ENCODE measurements around the gene UTP14C.
"Not testable (repeated sequence)": the region's sequence is repeated elsewhere in the genome, so short reads cannot be mapped to it uniquely, and the experiment has no call there.

The UTP14C gene

DNA sequence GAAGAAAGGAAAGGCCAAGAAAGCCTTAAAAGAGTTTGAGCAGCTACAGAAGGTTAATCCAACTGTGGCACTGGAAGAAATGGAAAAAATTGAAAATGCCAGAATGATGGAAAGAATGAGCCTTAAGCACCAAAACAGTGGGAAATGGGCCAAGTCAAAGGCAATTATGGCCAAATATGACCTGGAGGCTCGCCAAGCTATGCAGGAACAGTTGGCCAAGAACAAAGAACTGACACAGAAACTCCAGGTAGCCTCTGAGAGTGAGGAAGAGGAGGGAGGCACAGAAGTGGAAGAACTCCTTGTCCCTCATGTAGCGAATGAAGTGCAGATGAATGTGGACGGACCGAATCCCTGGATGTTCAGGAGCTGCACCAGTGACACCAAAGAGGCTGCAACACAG lies 5.1 kb downstream of the UTP14C start:
- DNase-seq = no peak
- H3K9me3 ChIP-seq = no peaks in the 10 kb centered on the region
- TF ChIP-seq, protein P1, sequence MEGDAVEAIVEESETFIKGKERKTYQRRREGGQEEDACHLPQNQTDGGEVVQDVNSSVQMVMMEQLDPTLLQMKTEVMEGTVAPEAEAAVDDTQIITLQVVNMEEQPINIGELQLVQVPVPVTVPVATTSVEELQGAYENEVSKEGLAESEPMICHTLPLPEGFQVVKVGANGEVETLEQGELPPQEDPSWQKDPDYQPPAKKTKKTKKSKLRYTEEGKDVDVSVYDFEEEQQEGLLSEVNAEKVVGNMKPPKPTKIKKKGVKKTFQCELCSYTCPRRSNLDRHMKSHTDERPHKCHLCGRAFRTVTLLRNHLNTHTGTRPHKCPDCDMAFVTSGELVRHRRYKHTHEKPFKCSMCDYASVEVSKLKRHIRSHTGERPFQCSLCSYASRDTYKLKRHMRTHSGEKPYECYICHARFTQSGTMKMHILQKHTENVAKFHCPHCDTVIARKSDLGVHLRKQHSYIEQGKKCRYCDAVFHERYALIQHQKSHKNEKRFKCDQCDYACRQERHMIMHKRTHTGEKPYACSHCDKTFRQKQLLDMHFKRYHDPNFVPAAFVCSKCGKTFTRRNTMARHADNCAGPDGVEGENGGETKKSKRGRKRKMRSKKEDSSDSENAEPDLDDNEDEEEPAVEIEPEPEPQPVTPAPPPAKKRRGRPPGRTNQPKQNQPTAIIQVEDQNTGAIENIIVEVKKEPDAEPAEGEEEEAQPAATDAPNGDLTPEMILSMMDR (IDR thresholded peaks at IDR 0.05; ENCODE audit: low read depth, low read length) = no peak
- no peaks in the 10 kb centered on the region for H3K27me3 ChIP-seq
- H3K4me1 ChIP-seq = no peaks in the 10 kb centered on the region
- no peak overlapping the region for H3K4me3 ChIP-seq (ENCODE audit: low read depth, low read length)
- peaks cover 20% of the 10 kb centered on the region for H3K36me3 ChIP-seq

DNA sequence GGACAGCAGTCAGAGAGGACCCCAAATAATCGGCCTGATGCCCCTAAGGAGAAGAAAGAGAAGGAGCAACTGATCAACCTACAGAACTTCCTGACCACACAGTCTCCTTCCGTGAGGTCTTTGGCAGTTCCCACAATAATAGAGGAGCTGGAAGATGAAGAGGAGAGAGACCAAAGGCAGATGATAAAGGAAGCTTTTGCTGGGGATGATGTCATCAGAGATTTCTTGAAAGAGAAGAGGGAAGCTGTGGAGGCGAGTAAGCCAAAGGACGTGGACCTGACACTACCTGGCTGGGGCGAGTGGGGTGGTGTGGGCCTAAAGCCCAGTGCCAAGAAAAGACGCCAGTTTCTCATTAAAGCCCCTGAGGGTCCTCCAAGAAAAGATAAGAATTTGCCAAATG lies 5.9 kb downstream of the UTP14C start:
- not testable (repeated sequence) for H3K4me1 ChIP-seq; H3K9me3 ChIP-seq; H3K27me3 ChIP-seq; H3K4me3 ChIP-seq (ENCODE audit: low read depth, low read length); DNase-seq
- H3K36me3 ChIP-seq = peaks cover 16% of the 10 kb centered on the region

DNA sequence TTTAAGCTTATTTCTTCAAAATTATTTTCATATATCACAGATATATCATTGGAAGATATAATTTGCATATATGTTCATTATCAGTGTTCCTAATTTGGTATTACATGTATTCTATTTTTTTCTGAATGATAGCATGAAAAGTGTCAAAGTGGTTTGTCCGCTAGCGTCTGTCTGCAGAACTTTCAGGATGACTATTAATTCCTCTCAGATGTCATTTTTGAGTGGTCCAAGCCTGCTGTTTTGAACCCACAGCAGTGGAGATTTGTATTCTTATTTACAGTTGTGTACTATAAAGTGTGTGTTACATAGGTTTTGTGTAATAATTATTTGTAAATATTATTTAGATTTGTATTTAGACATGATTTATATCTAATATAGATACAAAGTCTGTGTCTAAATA lies 8.5 kb downstream of the UTP14C start:
- Histone ChIP-seq H3K4me3 (ENCODE audit: low read depth, low read length) (no peak overlapping the region), H3K4me1 (no peaks in the 10 kb centered on the region), H3K27me3 (no peaks in the 10 kb centered on the region), H3K9me3 (no peaks in the 10 kb centered on the region), H3K36me3 (peaks cover 10% of the 10 kb centered on the region)
- TF ChIP-seq, protein P1 (IDR thresholded peaks at IDR 0.05; ENCODE audit: low read depth, low read length) = no peak
- DNase-seq = no peak

DNA sequence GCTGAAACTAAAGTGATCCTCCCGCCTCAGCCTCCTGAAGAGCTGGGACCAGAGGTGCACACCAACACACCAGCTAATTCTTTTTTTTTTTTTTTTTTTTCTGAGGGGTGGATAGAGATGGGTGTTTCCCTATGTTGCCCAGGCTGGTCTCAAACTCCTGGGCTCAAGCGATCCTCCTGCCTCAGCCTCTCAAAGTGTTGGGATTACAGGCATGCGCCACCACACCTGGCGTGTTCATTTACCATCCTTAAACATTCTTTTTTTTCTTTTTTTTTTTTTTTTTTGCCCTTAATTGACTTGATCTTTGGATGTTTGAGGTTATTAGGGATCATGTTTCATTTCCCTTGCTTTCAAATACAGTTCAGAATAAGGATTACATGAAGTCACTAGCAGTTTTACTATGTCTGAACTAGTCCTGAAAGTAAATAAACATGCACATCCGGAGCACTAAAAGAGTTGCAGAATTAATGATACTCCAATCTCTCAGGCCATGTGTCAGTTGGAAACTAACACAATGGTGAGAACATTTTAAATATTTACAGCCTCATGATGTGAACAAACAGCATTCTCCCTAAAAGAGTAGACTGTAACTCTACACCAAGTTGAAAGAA lies 10.2 kb downstream of the UTP14C start:
- Histone ChIP-seq H3K36me3 (no peaks in the 10 kb centered on the region), H3K9me3 (no peaks in the 10 kb centered on the region), H3K4me3 (ENCODE audit: low read depth, low read length) (no peak overlapping the region), H3K27me3 (no peaks in the 10 kb centered on the region), H3K4me1 (no peaks in the 10 kb centered on the region)
- TF ChIP-seq, protein P1 (IDR thresholded peaks at IDR 0.05; ENCODE audit: low read depth, low read length) = no peak
- DNase-seq = no peak

DNA sequence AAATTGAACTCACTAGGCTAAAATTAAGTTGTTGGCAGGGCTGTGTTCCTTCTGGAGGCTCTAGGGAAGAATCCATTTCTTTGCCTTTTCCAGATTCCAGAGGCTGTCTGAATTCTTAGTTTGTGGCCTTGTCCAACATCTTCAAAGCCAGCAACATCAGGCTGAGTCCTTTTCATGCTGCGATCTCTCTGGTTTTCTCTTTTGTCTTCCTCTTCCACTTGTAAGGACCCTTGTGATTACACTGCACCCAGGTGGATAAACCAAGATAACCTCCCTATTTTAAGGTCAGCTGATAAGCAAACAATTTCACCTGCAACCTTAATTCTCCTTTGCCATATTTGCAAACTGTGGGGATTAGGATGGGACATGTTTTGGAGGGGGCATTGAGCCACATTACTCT lies 11.5 kb downstream of the UTP14C start:
- no peaks in the 10 kb centered on the region for H3K9me3 ChIP-seq
- TF ChIP-seq, protein P1 (IDR thresholded peaks at IDR 0.05; ENCODE audit: low read depth, low read length) = no peak
- no peaks in the 10 kb centered on the region for H3K4me1 ChIP-seq
- no peak for DNase-seq
- H3K27me3 ChIP-seq = no peaks in the 10 kb centered on the region
- no peak overlapping the region for H3K4me3 ChIP-seq (ENCODE audit: low read depth, low read length)
- H3K36me3 ChIP-seq = no peaks in the 10 kb centered on the region

DNA sequence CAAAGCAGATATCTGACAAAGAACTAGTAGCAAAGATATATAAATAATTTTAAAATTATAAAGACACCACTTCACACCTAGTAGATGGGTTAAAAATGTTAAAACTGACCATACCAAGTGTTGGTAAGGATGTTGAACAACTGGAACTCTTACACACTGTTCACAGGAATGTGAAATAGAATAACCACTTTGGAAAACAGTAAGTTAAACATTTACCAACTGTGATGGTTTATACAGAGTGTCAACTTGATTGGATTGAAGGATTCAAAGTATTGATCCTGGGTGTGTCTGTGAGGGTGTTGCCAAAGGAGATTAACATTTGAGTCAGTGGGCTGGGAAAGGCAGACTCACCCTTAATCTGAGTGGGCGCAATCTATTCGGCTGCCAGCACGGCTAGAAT lies 19.2 kb downstream of the UTP14C start:
- no peaks in the 10 kb centered on the region for H3K27me3 ChIP-seq
- TF ChIP-seq, protein P1 (IDR thresholded peaks at IDR 0.05; ENCODE audit: low read depth, low read length) = no peak
- no peak overlapping the region for H3K4me3 ChIP-seq (ENCODE audit: low read depth, low read length)
- no peaks in the 10 kb centered on the region for H3K36me3 ChIP-seq
- no peak for DNase-seq
- no peaks in the 10 kb centered on the region for H3K4me1 ChIP-seq
- no peaks in the 10 kb centered on the region for H3K9me3 ChIP-seq

DNA sequence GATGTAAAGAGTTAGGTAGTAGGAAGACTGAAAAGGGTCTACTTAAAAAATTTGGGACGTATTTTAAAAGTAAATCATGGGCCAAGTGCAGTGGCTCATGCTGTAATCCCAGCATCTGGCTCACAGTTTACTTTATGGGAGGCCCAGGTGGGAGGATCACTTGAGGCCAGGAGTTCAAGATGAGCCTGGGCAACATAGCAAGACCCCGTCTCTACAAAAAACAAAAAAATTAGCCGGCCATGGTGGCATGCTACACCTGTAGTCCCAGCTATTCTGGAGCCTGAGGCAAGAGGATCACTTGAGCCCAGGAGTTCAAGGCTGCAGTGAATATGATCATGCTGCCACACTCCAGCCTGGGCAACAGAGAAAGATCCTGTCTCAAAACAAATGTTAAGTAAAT lies 23.0 kb downstream of the UTP14C start:
- H3K27me3 ChIP-seq = no peaks in the 10 kb centered on the region

More for the DNA sequence above, 23.0 kb downstream of the UTP14C start:
- Histone ChIP-seq H3K36me3 (no peaks in the 10 kb centered on the region), H3K4me3 (ENCODE audit: low read depth, low read length) (no peak overlapping the region), H3K9me3 (no peaks in the 10 kb centered on the region), H3K4me1 (no peaks in the 10 kb centered on the region)
- TF ChIP-seq, protein P1 (IDR thresholded peaks at IDR 0.05; ENCODE audit: low read depth, low read length) = no peak
- DNase-seq = no peak

All from BE2C (cell line).